AG09319 (cell line): ENCODE results near the gene PLXNB2.

ENCODE experiments used
- DNase-seq: peaks from one replicate; pipeline ENCODE4 v3.0.0-alpha.2; 2010; ENCODE audit warnings: low read depth; ENCODE audit errors: extremely low read depth
- TF ChIP-seq, protein P1 (sequence below): IDR thresholded peaks from 2 replicates; pipeline ENCODE4 v1.5.1; 2011; ENCODE audit warnings: low read depth, mild to moderate bottlenecking, inconsistent platforms, low read length, moderate library complexity

The PLXNB2 gene

DNA sequence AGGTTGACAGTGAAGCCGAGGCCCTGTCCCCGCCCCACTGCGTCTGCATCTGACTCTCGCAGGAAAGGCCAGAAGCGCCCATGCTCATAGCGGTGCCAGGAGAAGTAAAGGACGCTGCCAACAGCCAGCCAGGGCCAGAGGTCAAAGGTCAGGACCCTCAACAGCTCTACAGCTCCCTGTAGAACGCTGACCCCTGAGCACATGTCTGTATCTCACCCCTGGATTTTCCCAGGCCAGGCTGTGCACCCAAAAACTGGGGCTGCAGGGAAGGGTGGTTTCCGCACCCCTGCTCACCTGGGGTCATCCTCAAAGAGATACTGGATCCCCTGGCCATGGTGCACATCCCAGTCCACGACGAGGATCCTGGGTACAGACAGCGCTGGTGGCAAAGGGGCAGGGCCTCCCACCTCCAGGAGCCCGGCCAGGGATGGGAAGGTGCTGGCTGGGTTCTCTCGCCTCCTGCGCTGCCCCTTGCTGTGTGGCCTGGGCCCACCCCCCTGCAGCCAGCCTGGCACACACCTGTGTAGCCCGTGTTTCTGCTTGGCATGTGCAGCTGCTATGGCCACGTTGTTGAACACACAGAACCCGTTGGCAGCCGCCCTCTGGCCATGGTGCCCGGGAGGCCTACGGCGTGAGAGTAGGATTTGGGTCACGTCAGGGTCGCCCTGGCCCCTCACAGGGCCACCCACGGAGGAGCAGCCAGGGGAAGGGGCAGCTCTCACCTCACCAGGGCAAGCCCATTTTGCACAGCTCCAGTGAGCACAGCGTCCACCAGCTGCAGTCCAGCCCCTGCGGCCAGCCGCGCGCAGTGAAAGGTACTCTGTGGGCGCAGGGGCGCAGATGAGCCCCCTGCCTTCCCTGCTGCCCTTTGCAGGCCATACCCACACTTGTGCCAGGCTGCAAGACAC lies 57.9 kb downstream of the PLXNB2 start:
- TF ChIP-seq, protein P1, sequence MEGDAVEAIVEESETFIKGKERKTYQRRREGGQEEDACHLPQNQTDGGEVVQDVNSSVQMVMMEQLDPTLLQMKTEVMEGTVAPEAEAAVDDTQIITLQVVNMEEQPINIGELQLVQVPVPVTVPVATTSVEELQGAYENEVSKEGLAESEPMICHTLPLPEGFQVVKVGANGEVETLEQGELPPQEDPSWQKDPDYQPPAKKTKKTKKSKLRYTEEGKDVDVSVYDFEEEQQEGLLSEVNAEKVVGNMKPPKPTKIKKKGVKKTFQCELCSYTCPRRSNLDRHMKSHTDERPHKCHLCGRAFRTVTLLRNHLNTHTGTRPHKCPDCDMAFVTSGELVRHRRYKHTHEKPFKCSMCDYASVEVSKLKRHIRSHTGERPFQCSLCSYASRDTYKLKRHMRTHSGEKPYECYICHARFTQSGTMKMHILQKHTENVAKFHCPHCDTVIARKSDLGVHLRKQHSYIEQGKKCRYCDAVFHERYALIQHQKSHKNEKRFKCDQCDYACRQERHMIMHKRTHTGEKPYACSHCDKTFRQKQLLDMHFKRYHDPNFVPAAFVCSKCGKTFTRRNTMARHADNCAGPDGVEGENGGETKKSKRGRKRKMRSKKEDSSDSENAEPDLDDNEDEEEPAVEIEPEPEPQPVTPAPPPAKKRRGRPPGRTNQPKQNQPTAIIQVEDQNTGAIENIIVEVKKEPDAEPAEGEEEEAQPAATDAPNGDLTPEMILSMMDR, result no peak
- DNase-seq, result no peak

GRCh38 chr22:50248196-50249081 lies 59.0 kb downstream of the PLXNB2 start:
- DNase-seq, result no peak
- TF ChIP-seq, protein P1, result no peak

DNA sequence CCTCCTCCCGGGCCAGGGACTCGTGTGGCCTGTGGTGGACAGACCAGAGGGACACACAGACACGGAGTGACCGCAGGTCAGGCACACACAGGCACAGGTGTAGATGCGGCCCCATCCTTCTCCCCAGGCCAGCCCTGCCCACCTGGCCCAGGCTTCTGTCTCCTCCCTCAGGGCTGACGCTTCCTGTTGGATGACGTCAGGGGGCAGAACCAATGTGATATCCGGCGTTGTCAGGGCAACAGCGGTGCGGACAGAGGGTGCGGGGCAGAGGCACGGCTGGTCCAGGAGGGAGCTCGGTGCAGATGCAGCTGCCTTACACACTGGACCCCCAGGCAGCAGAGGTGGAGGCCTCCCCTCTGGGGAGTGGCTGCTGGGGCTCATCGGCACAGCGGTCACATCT lies 59.7 kb downstream of the PLXNB2 start:
- DNase-seq, result no peak
- TF ChIP-seq, protein P1, result no peak

DNA sequence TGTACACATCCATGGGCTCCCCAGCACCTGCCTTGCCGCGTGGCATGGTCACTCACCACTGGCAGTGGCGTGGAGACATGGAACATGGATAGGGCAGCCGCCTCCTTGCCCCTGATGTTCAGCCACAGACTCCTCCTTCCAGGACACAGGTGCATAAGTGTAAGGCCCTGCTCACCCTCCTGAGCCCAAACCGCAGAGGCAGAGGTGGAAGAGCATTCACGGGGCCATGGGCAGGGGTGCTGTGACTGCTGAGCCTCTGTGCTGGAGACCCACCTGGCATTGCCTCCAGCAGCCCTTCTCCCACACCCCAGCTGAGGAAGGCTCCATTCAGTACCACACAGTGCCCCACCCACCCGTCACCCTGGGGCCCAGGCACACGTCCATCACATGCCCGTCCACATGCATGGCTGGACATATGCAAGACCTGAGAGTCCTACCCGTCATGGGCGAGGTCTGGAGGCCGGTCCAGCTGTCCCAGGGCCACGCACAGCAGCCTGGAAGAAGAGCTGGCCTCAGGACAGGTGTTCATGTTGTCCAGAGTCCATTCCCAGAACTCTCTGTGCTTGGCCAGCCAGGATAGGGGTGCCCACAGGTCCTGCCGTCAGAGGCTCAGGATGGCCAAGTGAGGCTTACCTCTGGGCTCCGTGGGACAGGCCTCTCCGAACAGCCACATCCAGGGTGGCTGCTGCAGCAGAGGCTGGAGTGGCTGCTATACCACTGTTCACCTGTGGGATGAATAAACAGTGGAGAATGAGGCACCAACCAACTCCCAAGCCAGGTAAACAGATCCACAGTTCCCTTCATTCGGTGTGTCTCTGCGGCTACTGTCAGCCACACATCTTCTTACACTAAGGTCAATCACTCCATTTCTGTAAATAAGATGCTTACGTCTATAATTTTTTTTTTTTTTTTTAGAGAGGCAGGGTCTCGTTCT lies 60.9 kb downstream of the PLXNB2 start:
- TF ChIP-seq, protein P1, result no peak
- no peak for DNase-seq

DNA sequence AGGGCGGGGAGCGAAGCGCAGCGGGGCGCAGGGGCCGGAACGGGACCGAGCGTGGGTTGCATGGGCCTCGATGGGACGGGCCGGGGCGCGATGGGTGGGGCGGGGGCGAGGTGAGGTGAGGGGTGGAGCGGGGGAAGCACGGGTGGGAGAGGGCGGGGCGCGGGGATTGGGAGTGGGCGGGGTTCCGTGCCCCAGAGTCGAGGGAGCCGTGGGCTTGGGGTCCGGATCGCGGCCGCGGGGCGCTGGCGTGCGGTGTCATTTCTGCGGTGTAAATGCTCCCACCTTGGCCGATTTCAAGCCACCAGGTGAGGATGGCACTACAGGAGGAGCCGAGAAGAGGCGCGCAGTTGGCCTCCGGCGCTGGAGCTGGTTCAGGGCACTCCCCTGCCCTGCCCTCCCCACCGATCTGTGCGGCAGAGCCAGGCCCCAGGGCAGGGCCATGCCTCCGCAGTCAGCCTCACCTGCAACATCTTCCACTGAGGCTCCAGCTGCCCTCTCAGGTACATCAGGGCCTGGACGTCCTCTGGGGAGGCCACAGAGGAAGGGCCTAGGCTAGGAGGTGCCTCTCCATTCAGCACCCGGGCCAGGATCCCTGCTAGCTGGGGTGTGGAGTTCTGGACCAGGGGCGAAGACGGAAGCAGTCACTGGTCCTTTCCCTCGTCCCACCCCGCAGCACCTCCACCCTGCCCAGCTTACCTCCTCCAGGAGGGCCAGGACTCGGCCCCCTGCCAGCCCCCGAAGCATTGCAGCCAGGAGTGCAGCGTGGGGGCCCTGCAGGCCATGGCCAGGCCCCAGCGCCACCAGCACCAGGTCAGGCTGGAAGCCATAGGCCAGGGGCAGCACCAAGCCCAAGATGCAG lies 62.0 kb downstream of the PLXNB2 start:
- TF ChIP-seq, protein P1, result no peak
- DNase-seq, result no peak
